Neural cell (in vitro differentiated cells): ENCODE results near the gene TSPAN15.

Experiments
- CTCF ChIP-seq: fragments of 450-650 bp; IDR thresholded peaks from 2 replicates; pipeline ENCODE4 v1.5.1; 2014; ENCODE audit warnings: antibody characterized with exemption, mild to moderate bottlenecking, moderate library complexity; ENCODE audit not compliant: poor library complexity, severe bottlenecking
- EP300 ChIP-seq: fragments of 450-650 bp; conservative IDR thresholded peaks from 2 replicates; pipeline ENCODE4 v1.6.1; 2014; ENCODE audit warnings: antibody characterized with exemption, mild to moderate bottlenecking, moderate library complexity; ENCODE audit not compliant: poor library complexity, severe bottlenecking
- EZH2 ChIP-seq: fragments of 200-600, 300-800 bp; shearing (Covaris generic), sonication (generic); IDR thresholded peaks from 2 replicates; pipeline ENCODE4 v1.6.1; 2014; ENCODE audit warnings: antibody characterized with exemption, low read length, borderline replicate concordance, mild to moderate bottlenecking; ENCODE audit not compliant: insufficient read depth, poor library complexity, severe bottlenecking
- MXI1 ChIP-seq: fragments of 450-650 bp; conservative IDR thresholded peaks from 2 replicates; pipeline ENCODE4 v1.6.1; 2014; ENCODE audit warnings: antibody characterized with exemption, mild to moderate bottlenecking; ENCODE audit not compliant: poor library complexity, severe bottlenecking
- POLR2AphosphoS5 ChIP-seq: IDR thresholded peaks from 2 replicates; pipeline ENCODE4 v1.6.1; 2012
- RAD21 ChIP-seq: fragments of 450-650 bp; conservative IDR thresholded peaks from 2 replicates; pipeline ENCODE4 v1.6.1; 2014; ENCODE audit warnings: antibody characterized with exemption, mild to moderate bottlenecking, moderate library complexity
- SMC3 ChIP-seq: fragments of 450-650 bp; conservative IDR thresholded peaks from 2 replicates; pipeline ENCODE4 v1.6.1; 2014; ENCODE audit warnings: antibody characterized with exemption, mild to moderate bottlenecking, moderate library complexity; ENCODE audit not compliant: poor library complexity
- TAF1 ChIP-seq: IDR thresholded peaks from 2 replicates; pipeline ENCODE4 v1.6.1; 2012; ENCODE audit warnings: low read depth

GRCh38 chr10:69421611-69422308 lies 29.5 kb upstream of the TSPAN15 start:
- no peak for TF ChIP-seq CTCF
- TF ChIP-seq EP300 = no peak
- no peak for TF ChIP-seq POLR2AphosphoS5
- no peak for TF ChIP-seq TAF1
- TF ChIP-seq EZH2 = no peak
- TF ChIP-seq MXI1 = no peak
- no peak for TF ChIP-seq RAD21
- no peak for TF ChIP-seq SMC3
